ENCODE measurements around the gene NRL.

Gene NRL

DNA sequence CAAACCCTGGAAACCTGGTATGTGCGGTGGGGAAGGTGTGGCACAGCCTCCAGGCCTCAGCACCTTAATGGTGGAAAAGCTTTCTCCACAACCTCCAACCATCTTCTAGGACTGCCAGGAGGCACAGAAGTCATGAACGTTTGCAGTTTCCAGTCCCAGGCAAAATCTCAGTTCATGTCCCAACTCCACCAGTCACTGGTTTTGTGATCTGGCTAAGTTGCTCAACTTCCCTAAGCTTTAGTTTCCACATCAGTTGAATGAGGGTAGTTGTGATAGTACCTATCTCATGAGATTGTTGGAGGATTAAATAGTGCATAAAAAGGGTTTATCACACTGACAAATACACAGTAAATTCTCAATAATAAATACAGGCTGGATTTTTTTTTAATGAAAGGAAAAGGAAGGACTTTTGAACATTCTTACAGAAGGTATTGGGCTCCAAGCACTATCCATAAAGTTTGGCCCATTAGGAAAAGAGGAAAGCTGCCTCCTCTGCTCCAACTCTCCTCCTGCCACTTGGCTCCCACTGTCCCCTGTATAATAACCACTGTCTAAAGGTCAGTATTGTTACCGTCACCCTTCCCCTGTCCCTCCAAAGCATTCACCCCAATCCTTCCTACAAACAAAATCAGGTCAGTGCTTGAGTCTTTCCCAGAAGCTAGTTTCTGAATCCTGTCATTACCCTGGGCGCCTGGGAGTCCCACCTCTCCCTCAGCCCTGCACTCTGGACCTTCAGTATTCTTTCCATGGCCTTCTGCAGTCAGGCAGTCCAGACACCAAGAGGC lies 14.4 kb downstream of the NRL start:
- H3K4me3 ChIP-seq (ENCODE audit: control insufficient read depth, low read depth, low read length), result no peak overlapping the region
- no peak for TF ChIP-seq CTCF (conservative IDR thresholded peaks at IDR 0.05; ENCODE audit: control insufficient read depth, insufficient read depth, low read depth, low read length)
- DNase-seq (ENCODE audit: low read depth), result no peak

- no peak for DNase-seq (ENCODE audit: low read depth)
- TF ChIP-seq CTCF (conservative IDR thresholded peaks at IDR 0.05; ENCODE audit: control insufficient read depth, insufficient read depth, low read depth, low read length), result no peak
- no peak overlapping the region for H3K4me3 ChIP-seq (ENCODE audit: control insufficient read depth, low read depth, low read length)
Observed at GRCh38 chr14:24098927-24099813, 15.6 kb downstream of the NRL start.

DNA sequence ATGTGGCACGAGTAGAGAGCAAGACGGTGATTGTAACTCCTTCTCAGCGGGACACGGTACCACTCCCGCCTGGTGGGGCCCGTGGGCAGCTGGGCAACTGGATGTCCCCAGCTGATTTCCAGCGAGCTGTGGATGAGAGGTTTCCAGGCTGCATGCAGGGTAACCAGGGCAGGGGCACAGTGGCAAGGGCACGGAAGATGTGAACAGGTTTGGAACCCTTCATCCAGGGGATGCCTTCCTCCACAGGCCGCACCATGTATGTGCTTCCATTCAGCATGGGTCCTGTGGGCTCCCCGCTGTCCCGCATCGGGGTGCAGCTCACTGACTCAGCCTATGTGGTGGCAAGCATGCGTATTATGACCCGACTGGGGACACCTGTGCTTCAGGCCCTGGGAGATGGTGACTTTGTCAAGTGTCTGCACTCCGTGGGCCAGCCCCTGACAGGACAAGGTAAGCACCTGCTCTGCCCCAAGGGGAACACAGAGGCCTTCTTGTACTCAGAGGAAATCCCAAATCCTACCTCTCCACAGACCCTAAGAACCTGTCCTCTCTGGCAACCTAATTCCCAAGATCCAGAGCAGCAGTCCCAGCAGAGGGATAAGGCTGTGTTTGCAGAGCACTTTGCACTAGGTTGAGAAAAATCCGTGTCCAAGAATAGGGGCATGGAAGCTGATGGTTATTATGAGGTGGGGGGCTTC lies 16.4 kb downstream of the NRL start:
- H3K4me3 ChIP-seq (ENCODE audit: control insufficient read depth, low read depth, low read length), result no peak overlapping the region
- TF ChIP-seq CTCF (conservative IDR thresholded peaks at IDR 0.05; ENCODE audit: control insufficient read depth, insufficient read depth, low read depth, low read length), result no peak
- DNase-seq (ENCODE audit: low read depth), result no peak

GRCh38 chr14:24096545-24097181 lies 18.1 kb downstream of the NRL start:
- DNase-seq (ENCODE audit: low read depth), result no peak
- TF ChIP-seq CTCF (conservative IDR thresholded peaks at IDR 0.05; ENCODE audit: control insufficient read depth, insufficient read depth, low read depth, low read length), result no peak
- H3K4me3 ChIP-seq (ENCODE audit: control insufficient read depth, low read depth, low read length), result no peak overlapping the region

GRCh38 chr14:24095271-24096068 lies 19.3 kb downstream of the NRL start:
- peak; percentile 36 for DNase-seq (ENCODE audit: low read depth)
- TF ChIP-seq CTCF (conservative IDR thresholded peaks at IDR 0.05; ENCODE audit: control insufficient read depth, insufficient read depth, low read depth, low read length), result no peak
- H3K4me3 ChIP-seq (ENCODE audit: control insufficient read depth, low read depth, low read length), result peak overlapping the region; percentile 74

Measured in fibroblast of mammary gland (primary cell).